ENCODE measurements around the gene FGD5. TPM values are rescaled to one million over a fixed set of nuclear protein-coding genes. Genes with fewer than 3 reads are reported as not detected.

The FGD5 gene
- total RNA-seq, 1 donor from 2014 or later, result 3.2 TPM

- TF ChIP-seq CTCF (IDR thresholded peaks at IDR 0.05; ENCODE audit: unreplicated experiment), result no peak
- H3K4me3 Mint-ChIP-seq, result no peak overlapping the region
- H3K27me3 Mint-ChIP-seq (ENCODE audit: low read depth), result no peaks in the 10 kb centered on the region
These were observed 131.5 kb downstream of the FGD5 start for GRCh38 chr3:14950274-14950673.

GRCh38 chr3:14957153-14957552, 138.4 kb downstream of the FGD5 start:
- H3K9me3 Mint-ChIP-seq, result no peaks in the 10 kb centered on the region
- H3K4me1 Mint-ChIP-seq, result peaks cover 35% of the 10 kb centered on the region
- H3K36me3 Mint-ChIP-seq, result peaks cover 12% of the 10 kb centered on the region
- H3K4me3 Mint-ChIP-seq, result no peak overlapping the region
- no peaks in the 10 kb centered on the region for H3K27me3 Mint-ChIP-seq (ENCODE audit: low read depth)
- peak overlapping the region; percentile 60 for H3K27ac Mint-ChIP-seq
- no peak for DNase-seq (ENCODE audit: low spot score in 2 of 2, unreplicated experiment in 2 of 2)
- TF ChIP-seq CTCF (IDR thresholded peaks at IDR 0.05; ENCODE audit: unreplicated experiment), result no peak

More at GRCh38 chr3:14950274-14950673, 131.5 kb downstream of the FGD5 start:
- H3K27ac Mint-ChIP-seq, result peak overlapping the region; percentile 49
- DNase-seq (ENCODE audit: low spot score in 2 of 2, unreplicated experiment in 2 of 2), result no peak
- peaks cover 11% of the 10 kb centered on the region for H3K36me3 Mint-ChIP-seq
- H3K9me3 Mint-ChIP-seq, result no peaks in the 10 kb centered on the region
- peaks cover 37% of the 10 kb centered on the region for H3K4me1 Mint-ChIP-seq

- no peak for TF ChIP-seq CTCF (IDR thresholded peaks at IDR 0.05; ENCODE audit: unreplicated experiment)
- Mint-ChIP-seq H3K4me3 (no peak overlapping the region), H3K27me3 (ENCODE audit: low read depth) (no peaks in the 10 kb centered on the region), H3K36me3 (peaks cover 9% of the 10 kb centered on the region), H3K9me3 (no peaks in the 10 kb centered on the region), H3K4me1 (peaks cover 33% of the 10 kb centered on the region), H3K27ac (peak overlapping the region; percentile 82)
- no peak for DNase-seq (ENCODE audit: low spot score in 2 of 2, unreplicated experiment in 2 of 2)
These were observed 139.2 kb downstream of the FGD5 start for GRCh38 chr3:14957925-14958324.

GRCh38 chr3:14959359-14959943, 140.7 kb downstream of the FGD5 start:
- H3K4me1 Mint-ChIP-seq, result peaks cover 33% of the 10 kb centered on the region
- no peaks in the 10 kb centered on the region for H3K27me3 Mint-ChIP-seq (ENCODE audit: low read depth)
- H3K9me3 Mint-ChIP-seq, result no peaks in the 10 kb centered on the region
- peaks cover 7% of the 10 kb centered on the region for H3K36me3 Mint-ChIP-seq
- DNase-seq (ENCODE audit: low spot score in 2 of 2, unreplicated experiment in 2 of 2), result no peak
- TF ChIP-seq CTCF (IDR thresholded peaks at IDR 0.05; ENCODE audit: unreplicated experiment), result no peak
- peak overlapping the region; percentile 0 for H3K4me3 Mint-ChIP-seq
- peak overlapping the region; percentile 75 for H3K27ac Mint-ChIP-seq

GRCh38 chr3:14962762-14963161, 144.0 kb downstream of the FGD5 start:
- Mint-ChIP-seq H3K4me1 (peaks cover 18% of the 10 kb centered on the region), H3K4me3 (no peak overlapping the region), H3K27ac (no peak overlapping the region), H3K9me3 (peaks cover 8% of the 10 kb centered on the region), H3K27me3 (ENCODE audit: low read depth) (no peaks in the 10 kb centered on the region), H3K36me3 (peaks cover 26% of the 10 kb centered on the region)
- no peak for TF ChIP-seq CTCF (IDR thresholded peaks at IDR 0.05; ENCODE audit: unreplicated experiment)
- DNase-seq (ENCODE audit: low spot score in 2 of 2, unreplicated experiment in 2 of 2), result no peak

- Mint-ChIP-seq H3K27ac (no peak overlapping the region), H3K27me3 (ENCODE audit: low read depth) (no peaks in the 10 kb centered on the region), H3K9me3 (peaks cover 8% of the 10 kb centered on the region), H3K36me3 (peaks cover 33% of the 10 kb centered on the region), H3K4me3 (no peak overlapping the region), H3K4me1 (no peaks in the 10 kb centered on the region)
- TF ChIP-seq CTCF (IDR thresholded peaks at IDR 0.05; ENCODE audit: unreplicated experiment), result no peak
- no peak for DNase-seq (ENCODE audit: low spot score in 2 of 2, unreplicated experiment in 2 of 2)
These were observed 148.5 kb downstream of the FGD5 start for GRCh38 chr3:14967285-14967684.
